Measurements from ENCODE around the gene HENMT1.

GRCh38 chr1:108600504-108600903, 60.4 kb downstream of the HENMT1 start:
- TF ChIP-seq GABPA (IDR thresholded peaks at IDR 0.05; ENCODE audit: low read depth) (no peak), POLR2AphosphoS5 (IDR thresholded peaks at IDR 0.05; ENCODE audit: low read depth) (no peak), CTCF (IDR thresholded peaks at IDR 0.05; ENCODE audit: insufficient read depth, low read length) (no peak), SPI1 (IDR thresholded peaks at IDR 0.05; ENCODE audit: borderline replicate concordance, low read depth) (no peak)
